Endothelial cell of umbilical vein (primary cell): ENCODE measurements around the gene EBI3. TPM values are rescaled to one million over a fixed set of nuclear protein-coding genes. Genes with fewer than 3 reads are reported as not detected.

Experiments
- BruUV-seq: library from RNA; stranded (reverse); fragments of 400-500 nt; replicated peaks from 2 replicates; lab custom pipeline; 2021; lab: Mats Ljungman, UMichigan
- CTCF ChIA-PET: fragments of 300-600, 350-600 bp; sonication (Branson Sonifier 250); formaldehyde crosslinking; loops from one replicate; lab custom pipeline; 2021; ENCODE audit warnings: antibody characterized with exemption, inconsistent platforms; lab: Charles Lee
- POLR2A ChIA-PET: fragments of 300-600, 350-600 bp; sonication (Branson Sonifier 250); formaldehyde crosslinking; loops from one replicate; lab custom pipeline; 2021; ENCODE audit warnings: antibody characterized with exemption, inconsistent platforms; lab: Charles Lee
- DNase-seq: peaks from one replicate; pipeline ENCODE4 v3.0.0-alpha.2; 2011; ENCODE audit warnings: low read depth, low spot score
- FAIRE-seq: peaks from 2 replicates; lab custom pipeline; 2011; peaks lifted over from hg19 to GRCh38; lab: Jason Lieb, UNC
- H2AFZ ChIP-seq: 2 replicates; pipeline ENCODE4 v1.6.0; 2012; ENCODE audit warnings: low read depth, low read length, control low read depth, inconsistent platforms
- H3K27ac ChIP-seq: 2 replicates; pipeline ENCODE4 v1.5.1; 2011; ENCODE audit warnings: low read depth, mild to moderate bottlenecking, control low read depth, low read length, moderate library complexity; ENCODE audit not compliant: insufficient read depth
- H3K27me3 ChIP-seq, 2 experiments: 2 replicates each; pipeline versions ENCODE4 v1.6.0 to v1.6.1; 2011; ENCODE audit warnings: low read length in 2 of 2, mixed read lengths in 1 of 2; ENCODE audit not compliant: control insufficient read depth in 2 of 2, insufficient read depth in 2 of 2
- H3K36me3 ChIP-seq, 2 experiments: 2 replicates in 1 of 2; 3 replicates in 1 of 2; pipeline ENCODE4 v1.5.1; 2011; ENCODE audit warnings: low read length in 2 of 2, mild to moderate bottlenecking in 1 of 2, moderate library complexity in 1 of 2; ENCODE audit not compliant: control insufficient read depth in 2 of 2, insufficient read depth in 2 of 2; ENCODE audit errors: extremely low read depth in 1 of 2
- H3K4me1 ChIP-seq: 3 replicates; pipeline ENCODE4 v1.5.1; 2011; ENCODE audit warnings: mild to moderate bottlenecking, low read length; ENCODE audit not compliant: control insufficient read depth, insufficient read depth; ENCODE audit errors: extremely low read depth
- H3K4me2 ChIP-seq: 2 replicates; pipeline ENCODE4 v1.6.1; 2011; ENCODE audit warnings: low read length, control low read depth, mixed read lengths; ENCODE audit not compliant: insufficient read depth
- H3K4me3 ChIP-seq, 3 experiments: fragments of 200-600 bp in 1 of 3; sonication (generic), shearing (Covaris generic) in 1 of 3; replicated peaks in 1 of 3; 2 replicates each; pipeline ENCODE4 v1.5.1; 2011 to 2016; ENCODE audit warnings: control low read depth in 3 of 3, low read length in 3 of 3, mild to moderate bottlenecking in 2 of 3, inconsistent platforms in 1 of 3, low read depth in 1 of 3, moderate library complexity in 1 of 3; ENCODE audit not compliant: insufficient read depth in 1 of 3
- H3K79me2 ChIP-seq: 2 replicates; pipeline ENCODE4 v1.6.0; 2012; ENCODE audit warnings: low read length, inconsistent platforms; ENCODE audit not compliant: control insufficient read depth, insufficient read depth
- H3K9ac ChIP-seq: replicated peaks from 2 replicates; pipeline ENCODE3; 2011; ENCODE audit warnings: low read length, control low read depth; ENCODE audit not compliant: insufficient read depth; ENCODE audit errors: extremely low read depth
- H3K9me1 ChIP-seq: replicated peaks from 3 replicates; pipeline ENCODE4 v1.6.0; 2011; ENCODE audit warnings: mild to moderate bottlenecking, low read length; ENCODE audit not compliant: control insufficient read depth, insufficient read depth; ENCODE audit errors: extremely low read depth
- H3K9me3 ChIP-seq: replicated peaks from 2 replicates; pipeline ENCODE4 v1.5.1; 2012; ENCODE audit warnings: low read length, inconsistent platforms; ENCODE audit not compliant: control insufficient read depth, insufficient read depth
- H4K20me1 ChIP-seq: replicated peaks from 2 replicates; pipeline ENCODE3; 2011; ENCODE audit warnings: mild to moderate bottlenecking, low read length; ENCODE audit not compliant: control insufficient read depth, insufficient read depth; ENCODE audit errors: extremely low read depth
- EZH2 ChIP-seq: IDR thresholded peaks from 2 replicates; pipeline ENCODE4 v1.6.1; 2012; ENCODE audit warnings: borderline replicate concordance, low read depth, mild to moderate bottlenecking, moderate library complexity, low read length, inconsistent platforms; ENCODE audit not compliant: severe bottlenecking
- FOS ChIP-seq: IDR thresholded peaks from 2 replicates; pipeline ENCODE4 v1.6.1; 2011; ENCODE audit warnings: mild to moderate bottlenecking, low read length, moderate library complexity, borderline replicate concordance; ENCODE audit not compliant: insufficient read depth
- GATA2 ChIP-seq: IDR thresholded peaks from 2 replicates; pipeline ENCODE4 v1.7.0; 2011; ENCODE audit warnings: low read depth, mild to moderate bottlenecking, moderate library complexity, mixed read lengths, low read length; ENCODE audit not compliant: insufficient read length, insufficient read depth
- JUN ChIP-seq: IDR thresholded peaks from 2 replicates; pipeline ENCODE4 v1.6.1; 2011; ENCODE audit warnings: borderline replicate concordance, low read depth; ENCODE audit not compliant: insufficient read length, insufficient read depth
- MAX ChIP-seq: IDR thresholded peaks from 2 replicates; pipeline ENCODE4 v1.6.1; 2011; ENCODE audit not compliant: insufficient read depth, insufficient read length
- MYC ChIP-seq: IDR thresholded peaks from one replicate; pipeline ENCODE4 v1.6.1; 2011; ENCODE audit warnings: mild to moderate bottlenecking, low read depth, low read length
- POLR2A ChIP-seq: IDR thresholded peaks from 2 replicates; pipeline ENCODE4 v1.6.1; 2012; ENCODE audit warnings: low read depth, mild to moderate bottlenecking, control low read depth, low read length
- POLR2AphosphoS5 ChIP-seq: IDR thresholded peaks from 2 replicates; pipeline ENCODE4 v1.6.1; 2012; ENCODE audit warnings: low read depth, mild to moderate bottlenecking, control low read depth, low read length, moderate library complexity; ENCODE audit not compliant: insufficient read depth
- dilution Hi-C: fragments of 300-500 bp; cut with MboI; formaldehyde crosslinking; loops from one replicate; pipeline ENCODE4 v1.15.0; 2019; ENCODE audit warnings: low sequenced_read_pairs; ENCODE audit not compliant: extremely low pct_ligation_motif_present
- intact Hi-C: fragments of 100-400 bp; cut with micrococcal nuclease; formaldehyde crosslinking; loops from one replicate; pipeline ENCODE4 v1.10.0; 2022
- polyA plus RNA-seq, 4 experiments: library from polyadenylated mRNA; depleted of rRNA in 3 of 4; stranded (reverse) in 3 of 4; unstranded in 1 of 4; fragments of >200 nt; gene quantifications; 2 replicates each; pipeline versions ENCODE4 v1.2.1 to v1.2.3, GENCODE V29; 2011 to 2012; ENCODE audit warnings: missing spikeins in 1 of 4
- total RNA-seq: library from RNA; stranded (reverse); gene quantifications from 2 replicates; pipeline ENCODE4 v1.2.3, GENCODE V29; 2021
- TF ChIP-seq, protein P1 (sequence below), 2 donors: IDR thresholded peaks; 1 replicate in 1 of 2; 2 replicates in 1 of 2; pipeline ENCODE4 v1.5.1; 2011; ENCODE audit warnings: low read length in 2 of 2, mild to moderate bottlenecking in 2 of 2, moderate library complexity in 2 of 2, control low read depth in 1 of 2, inconsistent platforms in 1 of 2, low read depth in 1 of 2; ENCODE audit not compliant: insufficient read depth in 1 of 2; ENCODE audit errors: extremely low read depth in 1 of 2

Gene EBI3
- total and polyA plus RNA-seq, 2 donors (not counting 3 experiments of a cell fraction or from before 2014, with no cell fraction given) = 0.29 to 1.0 TPM

DNA sequence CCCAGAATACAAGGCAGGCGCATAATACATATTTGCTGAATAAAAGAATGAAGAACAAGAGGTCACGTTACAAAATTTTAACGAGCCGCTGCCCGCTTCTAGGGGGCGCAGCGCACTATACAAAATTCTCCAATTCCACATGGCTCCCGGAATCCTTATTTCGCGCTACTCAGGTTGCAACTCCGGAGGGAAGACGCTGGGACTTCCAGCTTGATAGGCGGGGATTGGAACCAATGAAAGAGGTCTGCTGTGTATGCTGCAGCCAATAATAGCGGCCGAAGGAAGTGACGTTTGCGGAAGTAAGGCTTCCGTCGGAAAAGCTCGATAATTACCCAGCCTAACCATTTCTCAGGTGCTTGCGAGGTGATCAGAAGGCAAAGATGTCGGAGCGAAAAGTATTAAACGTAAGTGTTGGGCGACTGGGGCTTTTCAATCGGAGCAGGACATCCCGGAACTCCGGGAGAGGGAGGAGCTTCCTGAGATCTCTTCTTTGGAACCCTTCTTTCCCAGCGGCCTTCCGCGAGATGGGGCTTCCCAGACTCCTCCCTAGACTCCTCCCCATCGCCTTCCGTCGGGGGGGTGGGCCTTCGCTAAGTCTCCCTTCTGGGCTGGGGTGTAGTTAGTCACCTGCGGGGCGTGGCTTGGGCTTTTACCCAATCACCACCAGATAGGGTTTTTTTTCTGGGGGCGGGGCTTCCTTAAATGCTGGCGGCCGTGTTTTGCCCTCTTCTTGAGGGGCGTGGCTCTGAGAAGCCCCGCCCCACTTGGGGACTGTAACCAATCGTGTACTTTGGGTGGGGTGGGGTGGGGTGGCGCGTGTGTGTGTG is 17.7 kb downstream of the EBI3 start, which contains the start of gene YJU2:
TSS of gene YJU2 (plus strand) at position 314 of the 827 bp plus-strand sequence. CDS start at position 381, 67 bp downstream.
- CTCF ChIA-PET = interaction anchor here (0.7 to 1.6 kb wide), 12 partner anchors 13 to 387 kb away, joined by 3 to 9 read pairs (median 3); no protein-coding TSS in a partner anchor

More for the DNA sequence above, 17.7 kb downstream of the EBI3 start, which contains the start of gene YJU2:
- peak within 1 kb of the TSS; percentile 79 for H2AFZ ChIP-seq
- peak; percentile 99 for DNase-seq
- peak within 1 kb of the TSS; percentile 59 for H3K4me2 ChIP-seq
- H3K79me2 ChIP-seq = peaks cover 3% of the 10 kb centered on the region
- peak within 1 kb of the TSS; percentile 97 for H3K27ac ChIP-seq
- dilution Hi-C loops (no loop called here), intact Hi-C loops (loop anchor here (1.0 kb wide), 1 partner anchor 153 kb away; the partner anchor contains the start of gene SH3GL1)
- H3K9me1 ChIP-seq = no peaks in the 10 kb centered on the region
- peak within 1 kb of the TSS; percentile 97 for H3K9ac ChIP-seq
- peak; percentile 99 for FAIRE-seq
- no peaks in the 10 kb centered on the region for H3K4me1 ChIP-seq
- POLR2A ChIA-PET = interaction anchor here (0.6 to 1.3 kb wide), 2 partner anchors 95 to 133 kb away, joined by 3 to 6 read pairs; partner anchors contain the start of gene MPND
- peak; percentile 60 for TF ChIP-seq POLR2AphosphoS5
- TF ChIP-seq, protein P1, sequence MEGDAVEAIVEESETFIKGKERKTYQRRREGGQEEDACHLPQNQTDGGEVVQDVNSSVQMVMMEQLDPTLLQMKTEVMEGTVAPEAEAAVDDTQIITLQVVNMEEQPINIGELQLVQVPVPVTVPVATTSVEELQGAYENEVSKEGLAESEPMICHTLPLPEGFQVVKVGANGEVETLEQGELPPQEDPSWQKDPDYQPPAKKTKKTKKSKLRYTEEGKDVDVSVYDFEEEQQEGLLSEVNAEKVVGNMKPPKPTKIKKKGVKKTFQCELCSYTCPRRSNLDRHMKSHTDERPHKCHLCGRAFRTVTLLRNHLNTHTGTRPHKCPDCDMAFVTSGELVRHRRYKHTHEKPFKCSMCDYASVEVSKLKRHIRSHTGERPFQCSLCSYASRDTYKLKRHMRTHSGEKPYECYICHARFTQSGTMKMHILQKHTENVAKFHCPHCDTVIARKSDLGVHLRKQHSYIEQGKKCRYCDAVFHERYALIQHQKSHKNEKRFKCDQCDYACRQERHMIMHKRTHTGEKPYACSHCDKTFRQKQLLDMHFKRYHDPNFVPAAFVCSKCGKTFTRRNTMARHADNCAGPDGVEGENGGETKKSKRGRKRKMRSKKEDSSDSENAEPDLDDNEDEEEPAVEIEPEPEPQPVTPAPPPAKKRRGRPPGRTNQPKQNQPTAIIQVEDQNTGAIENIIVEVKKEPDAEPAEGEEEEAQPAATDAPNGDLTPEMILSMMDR (IDR thresholded peaks at IDR 0.05; ENCODE audit: extremely low read depth in 1 of 2, insufficient read depth in 1 of 2, low read depth in 1 of 2, low read length in 2 of 2) = peak; percentile 44 to 56
- TF ChIP-seq JUN = no peak
- TF ChIP-seq EZH2 = no peak
- TF ChIP-seq FOS = no peak
- no peak for TF ChIP-seq GATA2
- TF ChIP-seq MAX = peak; percentile 62
- TF ChIP-seq MYC = peak; percentile 90
- peak; percentile 59 for TF ChIP-seq POLR2A
- peak within 1 kb of the TSS; percentile 43 to 86 (median 75) for H3K4me3 ChIP-seq
- no peaks in the 10 kb centered on the region for H3K9me3 ChIP-seq
- no peaks in the 10 kb centered on the region for H4K20me1 ChIP-seq
- H3K36me3 ChIP-seq = peaks cover 8 to 14% of the 10 kb centered on the region in 2 experiments
- no peaks in the 10 kb centered on the region for H3K27me3 ChIP-seq
- BruUV-seq = TSS peak; percentile 91
